Neural crest cell (in vitro differentiated cells): ENCODE results near the gene CD109. TPM values are rescaled to one million over a fixed set of nuclear protein-coding genes. Genes with fewer than 3 reads are reported as not detected.

Experiments
- DNase-seq: peaks from one replicate; pipeline ENCODE4 v3.0.0; 2021; ENCODE audit warnings: low read depth, mixed read lengths, low spot score
- H3K27ac Mint-ChIP-seq: one replicate; pipeline ENCODE4 v1.8.0; 2021; ENCODE audit warnings: mild to moderate bottlenecking, mixed read lengths; ENCODE audit not compliant: unreplicated experiment
- H3K27me3 Mint-ChIP-seq: 2 replicates; pipeline ENCODE4 v1.8.0; 2021; ENCODE audit warnings: low read depth, mild to moderate bottlenecking, mixed read lengths
- H3K36me3 Mint-ChIP-seq: 2 replicates; pipeline ENCODE4 v1.8.0; 2021; ENCODE audit warnings: low read depth, mild to moderate bottlenecking, mixed read lengths
- H3K4me1 Mint-ChIP-seq: 2 replicates; pipeline ENCODE4 v1.8.0; 2021; ENCODE audit warnings: mixed read lengths
- H3K4me3 Mint-ChIP-seq: one replicate; pipeline ENCODE4 v1.8.0; 2021; ENCODE audit warnings: mild to moderate bottlenecking, mixed read lengths
- H3K9me3 Mint-ChIP-seq: 2 replicates; pipeline ENCODE4 v1.8.0; 2021; ENCODE audit warnings: mixed read lengths
- total RNA-seq: library from RNA; stranded (reverse); gene quantifications from 2 replicates; pipeline ENCODE4 v1.2.1, GENCODE V29; 2021
- TF ChIP-seq, protein P1 (sequence below): fragments of 200-600 bp; sonication (generic); conservative IDR thresholded peaks from 2 replicates; pipeline ENCODE4 v1.5.0; 2021; ENCODE audit warnings: antibody characterized with exemption, mild to moderate bottlenecking

The CD109 gene
- total RNA-seq, 1 donor from 2014 or later, result 0.84 TPM

DNA sequence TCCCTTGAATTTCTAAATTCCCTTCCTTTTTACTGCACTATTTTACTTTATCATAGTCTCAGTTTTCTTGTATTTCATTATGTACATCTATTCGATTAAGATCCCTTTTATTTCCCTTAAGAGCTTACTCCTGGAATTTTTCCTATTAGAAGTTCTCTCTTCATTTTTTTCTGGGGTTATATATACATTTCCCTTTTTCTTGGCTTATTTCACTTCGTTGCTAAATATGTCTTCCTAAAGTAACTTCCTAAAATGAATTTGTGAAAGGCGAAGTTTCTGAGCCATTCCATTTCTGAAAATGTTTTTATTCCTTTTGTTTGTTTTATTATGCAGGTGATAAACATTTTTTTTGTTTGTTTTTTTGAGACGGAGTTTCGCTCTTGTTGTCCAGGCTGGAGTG lies 5.9 kb upstream of the CD109 start:
- Mint-ChIP-seq H3K27me3 (peaks cover 8% of the 10 kb centered on the region), H3K4me3 (no peak overlapping the region), H3K4me1 (peaks cover 2% of the 10 kb centered on the region), H3K27ac (no peak overlapping the region), H3K9me3 (no peaks in the 10 kb centered on the region), H3K36me3 (no peaks in the 10 kb centered on the region)
- TF ChIP-seq, protein P1, sequence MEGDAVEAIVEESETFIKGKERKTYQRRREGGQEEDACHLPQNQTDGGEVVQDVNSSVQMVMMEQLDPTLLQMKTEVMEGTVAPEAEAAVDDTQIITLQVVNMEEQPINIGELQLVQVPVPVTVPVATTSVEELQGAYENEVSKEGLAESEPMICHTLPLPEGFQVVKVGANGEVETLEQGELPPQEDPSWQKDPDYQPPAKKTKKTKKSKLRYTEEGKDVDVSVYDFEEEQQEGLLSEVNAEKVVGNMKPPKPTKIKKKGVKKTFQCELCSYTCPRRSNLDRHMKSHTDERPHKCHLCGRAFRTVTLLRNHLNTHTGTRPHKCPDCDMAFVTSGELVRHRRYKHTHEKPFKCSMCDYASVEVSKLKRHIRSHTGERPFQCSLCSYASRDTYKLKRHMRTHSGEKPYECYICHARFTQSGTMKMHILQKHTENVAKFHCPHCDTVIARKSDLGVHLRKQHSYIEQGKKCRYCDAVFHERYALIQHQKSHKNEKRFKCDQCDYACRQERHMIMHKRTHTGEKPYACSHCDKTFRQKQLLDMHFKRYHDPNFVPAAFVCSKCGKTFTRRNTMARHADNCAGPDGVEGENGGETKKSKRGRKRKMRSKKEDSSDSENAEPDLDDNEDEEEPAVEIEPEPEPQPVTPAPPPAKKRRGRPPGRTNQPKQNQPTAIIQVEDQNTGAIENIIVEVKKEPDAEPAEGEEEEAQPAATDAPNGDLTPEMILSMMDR, result no peak
- no peak for DNase-seq

DNA sequence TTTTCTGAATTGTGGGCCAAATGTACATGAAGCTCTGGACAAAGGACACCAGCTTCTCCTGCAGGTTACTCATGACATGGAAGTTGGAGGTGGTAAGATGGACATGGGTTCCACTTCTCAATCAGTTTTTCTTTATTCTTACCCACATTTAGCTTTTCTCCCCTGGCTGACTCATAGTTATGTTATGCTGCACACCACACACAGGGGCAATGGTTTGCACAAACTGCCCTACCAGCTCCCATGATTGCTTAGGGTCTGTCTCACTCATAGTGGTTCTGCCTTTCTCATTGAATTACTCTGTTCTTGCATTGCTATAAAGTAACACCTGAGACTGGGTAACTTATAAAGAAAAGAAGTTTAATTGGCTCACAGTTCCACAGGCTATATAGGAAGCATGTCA lies 4.5 kb upstream of the CD109 start:
- Mint-ChIP-seq H3K27ac (no peak overlapping the region), H3K9me3 (no peaks in the 10 kb centered on the region), H3K36me3 (no peaks in the 10 kb centered on the region), H3K27me3 (peaks cover 20% of the 10 kb centered on the region), H3K4me3 (no peak overlapping the region), H3K4me1 (peaks cover 12% of the 10 kb centered on the region)
- TF ChIP-seq, protein P1, result no peak
- DNase-seq, result no peak

DNA sequence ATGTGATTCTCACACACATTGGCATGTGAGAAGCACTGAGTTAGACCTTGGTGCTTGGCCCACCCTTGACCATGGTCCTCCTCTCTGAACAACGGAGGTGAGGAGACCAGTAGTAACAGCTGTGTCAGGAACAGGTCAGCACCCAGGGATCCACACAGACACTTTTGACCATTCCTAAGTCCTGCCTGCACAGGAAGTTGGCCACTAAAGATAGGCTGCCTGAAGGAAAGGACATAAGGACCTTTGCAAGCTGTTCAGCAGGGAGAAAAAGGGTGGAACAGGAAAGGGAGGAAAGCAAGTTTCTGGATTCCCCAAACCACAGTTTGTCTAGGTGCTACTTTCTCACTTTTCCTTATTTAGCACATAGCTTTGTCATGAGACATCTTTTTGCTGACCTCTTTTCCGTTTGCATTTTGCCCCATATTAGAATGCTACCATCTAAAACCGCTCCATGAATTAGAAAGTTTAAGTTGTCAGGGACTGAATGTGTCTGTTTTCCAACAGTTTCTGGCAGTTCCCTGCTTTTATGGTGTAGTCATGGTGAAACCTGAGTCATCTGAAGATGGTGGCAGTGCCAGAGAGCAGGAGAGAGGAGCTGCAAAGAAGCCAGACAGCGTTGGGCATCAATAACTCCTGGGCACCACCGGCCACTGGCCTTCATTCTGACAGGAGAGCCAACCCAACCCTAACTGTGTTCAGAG lies 1.1 kb upstream of the CD109 start:
- no peaks in the 10 kb centered on the region for H3K9me3 Mint-ChIP-seq
- DNase-seq, result no peak
- TF ChIP-seq, protein P1, result no peak
- H3K27ac Mint-ChIP-seq, result no peak overlapping the region
- H3K36me3 Mint-ChIP-seq, result no peaks in the 10 kb centered on the region
- H3K4me1 Mint-ChIP-seq, result peaks cover 16% of the 10 kb centered on the region
- peaks cover 28% of the 10 kb centered on the region for H3K27me3 Mint-ChIP-seq
- H3K4me3 Mint-ChIP-seq, result peak overlapping the region; percentile 87

DNA sequence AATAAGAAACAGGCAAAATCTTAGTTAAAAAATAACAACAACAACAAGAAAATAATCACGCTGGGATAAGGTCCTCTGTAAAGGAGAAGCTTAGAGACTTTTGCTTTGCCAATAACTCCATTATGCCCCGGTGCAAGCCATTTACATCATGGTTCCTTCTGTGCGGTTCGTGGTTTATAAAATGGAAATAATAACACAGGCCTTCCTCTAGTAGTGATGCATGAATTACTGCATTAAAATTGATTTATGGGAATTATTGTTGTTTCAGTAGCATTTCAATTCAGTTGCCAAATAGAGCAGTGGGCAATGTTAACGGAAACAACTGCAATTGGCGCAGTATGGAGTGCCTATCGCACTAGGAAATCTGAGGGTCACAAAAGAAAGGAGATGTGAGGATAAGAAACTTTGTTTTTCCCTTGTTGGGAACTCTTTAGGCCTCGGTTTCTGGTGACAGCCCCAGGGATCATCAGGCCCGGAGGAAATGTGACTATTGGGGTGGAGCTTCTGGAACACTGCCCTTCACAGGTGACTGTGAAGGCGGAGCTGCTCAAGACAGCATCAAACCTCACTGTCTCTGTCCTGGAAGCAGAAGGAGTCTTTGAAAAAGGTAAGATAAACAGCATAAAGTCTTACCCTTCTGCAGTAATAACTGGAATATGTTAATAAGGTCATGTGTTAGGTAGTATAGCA lies 1.1 kb downstream of the CD109 start:
- peaks cover 16% of the 10 kb centered on the region for H3K4me1 Mint-ChIP-seq

DNA sequence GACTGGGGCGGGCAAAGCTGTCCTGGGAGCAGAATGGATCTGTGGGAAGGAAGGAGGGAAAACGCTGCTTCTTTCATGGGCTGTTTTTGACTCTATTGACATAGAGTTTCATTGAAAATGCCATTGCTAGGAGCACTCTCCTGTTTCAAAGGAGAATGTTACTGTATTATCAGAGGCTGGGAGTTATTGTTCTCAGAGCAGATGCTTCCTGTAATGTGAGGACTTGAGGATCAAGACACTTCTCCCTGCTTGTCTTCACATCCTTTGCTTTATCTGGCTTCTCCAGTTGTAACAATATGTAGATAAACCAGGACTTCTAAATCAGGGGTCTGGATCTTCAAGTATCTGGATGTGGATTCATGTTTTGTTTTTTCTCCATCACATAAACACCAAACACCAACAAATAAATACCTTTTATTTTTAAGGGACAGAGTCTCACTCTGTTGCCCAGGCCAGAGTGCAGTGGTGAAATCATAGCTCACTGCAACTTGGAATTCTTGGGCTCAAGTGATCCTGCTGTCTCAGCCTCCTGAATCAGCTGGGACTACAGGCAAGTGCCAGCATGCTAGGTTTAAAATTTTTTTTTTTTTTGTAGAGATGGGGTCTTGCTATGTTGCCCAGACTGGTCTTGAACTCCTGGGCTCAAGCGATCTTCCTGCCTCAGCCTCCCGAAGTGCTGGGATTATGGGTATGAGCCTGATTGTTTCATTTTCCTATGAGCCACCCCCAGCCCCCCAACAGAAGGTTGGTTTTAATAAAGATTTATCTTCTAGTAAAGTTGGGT lies 3.9 kb downstream of the CD109 start:
- TF ChIP-seq, protein P1, result no peak
- DNase-seq, result no peak
- H3K4me1 Mint-ChIP-seq, result peaks cover 16% of the 10 kb centered on the region
- H3K27ac Mint-ChIP-seq, result no peak overlapping the region
- H3K27me3 Mint-ChIP-seq, result peaks cover 22% of the 10 kb centered on the region
- no peaks in the 10 kb centered on the region for H3K9me3 Mint-ChIP-seq
- H3K4me3 Mint-ChIP-seq, result peak overlapping the region; percentile 13
- H3K36me3 Mint-ChIP-seq, result no peaks in the 10 kb centered on the region

More for the DNA sequence above, 1.1 kb downstream of the CD109 start:
- H3K9me3 Mint-ChIP-seq, result no peaks in the 10 kb centered on the region
- peaks cover 28% of the 10 kb centered on the region for H3K27me3 Mint-ChIP-seq
- TF ChIP-seq, protein P1, result no peak
- peak overlapping the region; percentile 7 for H3K4me3 Mint-ChIP-seq
- no peak overlapping the region for H3K27ac Mint-ChIP-seq
- no peak for DNase-seq
- H3K36me3 Mint-ChIP-seq, result no peaks in the 10 kb centered on the region
